Gastrocnemius medialis (tissue), 4 donors: Measurements from ENCODE around the gene GTF2B.

ENCODE experiments used
- CTCF ChIP-seq, 5 experiments: fragments of 450-650 bp in 3 of 5; fragments of 200-600 bp in 2 of 5; sonication (generic) in 2 of 5; IDR thresholded peaks in 4 of 5; conservative IDR thresholded peaks in 1 of 5; 1 replicate in 4 of 5; 2 replicates in 1 of 5; pipeline ENCODE4 v1.5.1; 2016 to 2019; ENCODE audit warnings: antibody characterized with exemption in 5 of 5, mild to moderate bottlenecking in 3 of 5, moderate library complexity in 3 of 5
- POLR2A ChIP-seq, 2 donors: fragments of 450-650 bp; IDR thresholded peaks; one replicate each; pipeline ENCODE4 v1.6.1; 2017; ENCODE audit warnings: antibody characterized with exemption in 2 of 2, mild to moderate bottlenecking in 2 of 2, moderate library complexity in 2 of 2

GRCh38 chr1:88847643-88848042, 43.7 kb downstream of the GTF2B start:
- no peak for TF ChIP-seq CTCF (IDR thresholded peaks at IDR 0.05 in 4 of 5, conservative IDR thresholded peaks at IDR 0.05 in 1 of 5)
- TF ChIP-seq POLR2A (IDR thresholded peaks at IDR 0.05): no peak
